ENCODE data around the gene VPS45. TPM values are rescaled to one million over a fixed set of nuclear protein-coding genes. Genes with fewer than 3 reads are reported as not detected.
"Not testable (repeated sequence)": the region's sequence is repeated elsewhere in the genome, so short reads cannot be mapped to it uniquely, and the experiment has no call there.

Gene VPS45
- 48.5 and 53.0 TPM in 2 replicates for total RNA-seq (2014; rRNA removed; shearing (Covaris generic))

GRCh38 chr1:150067184-150068108, at the start of gene VPS45:
VPS45 (plus strand) TSS chr1:150067776; CDS start chr1:150067858, 82 bp downstream.
- DNase-seq (ENCODE audit: low read depth): peak; percentile 92

GRCh38 chr1:150018165-150018564, 49.4 kb upstream of the VPS45 start:
- DNase-seq (ENCODE audit: low read depth): no peak

- DNase-seq (ENCODE audit: low read depth): no peak
These were observed 46.9 kb upstream of the VPS45 start for GRCh38 chr1:150020711-150021110.

GRCh38 chr1:150021191-150021694, 46.3 kb upstream of the VPS45 start:
- no peak for DNase-seq (ENCODE audit: low read depth)

- DNase-seq (ENCODE audit: low read depth): no peak
These were observed 45.2 kb upstream of the VPS45 start for GRCh38 chr1:150022357-150022756.

GRCh38 chr1:150024156-150024555, 43.4 kb upstream of the VPS45 start:
- no peak for DNase-seq (ENCODE audit: low read depth)

GRCh38 chr1:150028322-150028721, 39.3 kb upstream of the VPS45 start:
- no peak for DNase-seq (ENCODE audit: low read depth)

GRCh38 chr1:150034336-150034735, 33.2 kb upstream of the VPS45 start:
- DNase-seq (ENCODE audit: low read depth): no peak

GRCh38 chr1:150049926-150050325, 17.6 kb upstream of the VPS45 start:
- DNase-seq (ENCODE audit: low read depth): no peak

- no peak for DNase-seq (ENCODE audit: low read depth)
These were observed 16.5 kb upstream of the VPS45 start for GRCh38 chr1:150051089-150051373.

- not testable (repeated sequence) for DNase-seq (ENCODE audit: low read depth)
These were observed 15.6 kb upstream of the VPS45 start for GRCh38 chr1:150051905-150052412.

- no peak for DNase-seq (ENCODE audit: low read depth)
These were observed 13.7 kb upstream of the VPS45 start for GRCh38 chr1:150053926-150054325.

GRCh38 chr1:150055507-150055906, 12.1 kb upstream of the VPS45 start:
- DNase-seq (ENCODE audit: low read depth): not testable (repeated sequence)

GRCh38 chr1:150056407-150056806, 11.2 kb upstream of the VPS45 start:
- DNase-seq (ENCODE audit: low read depth): no peak

GRCh38 chr1:150060260-150060659, 7.3 kb upstream of the VPS45 start:
- no peak for DNase-seq (ENCODE audit: low read depth)

- peak; percentile 59 for DNase-seq (ENCODE audit: low read depth)
These were observed 5.9 kb upstream of the VPS45 start for GRCh38 chr1:150061632-150062101.

- DNase-seq (ENCODE audit: low read depth): no peak
These were observed 5.5 kb upstream of the VPS45 start for GRCh38 chr1:150062113-150062512.

- DNase-seq (ENCODE audit: low read depth): peak; percentile 7
These were observed 2.2 kb upstream of the VPS45 start for GRCh38 chr1:150065184-150065871.

- DNase-seq (ENCODE audit: low read depth): no peak
These were observed 1.2 kb upstream of the VPS45 start for GRCh38 chr1:150066328-150066727.

GRCh38 chr1:150066838-150067183, 765 bp upstream of the VPS45 start:
- DNase-seq (ENCODE audit: low read depth): no peak

- DNase-seq (ENCODE audit: low read depth): no peak
These were observed 496 bp downstream of the VPS45 start for GRCh38 chr1:150068109-150068435.

GRCh38 chr1:150069923-150070322, 2.3 kb downstream of the VPS45 start:
- no peak for DNase-seq (ENCODE audit: low read depth)

- DNase-seq (ENCODE audit: low read depth): no peak
These were observed 5.4 kb downstream of the VPS45 start for GRCh38 chr1:150072959-150073358.
